Ammon's horn (tissue), 1 donor: ENCODE measurements around the gene OR4D9.

Experiments used
- DNase-seq: peaks from one replicate; pipeline ENCODE4 v3.0.0-alpha.2; 2016; ENCODE audit warnings: low spot score

OR4D9 gene

GRCh38 chr11:59550842-59551658 lies 39.7 kb downstream of the OR4D9 start:
- DNase-seq, result peak; percentile 80

- peak; percentile 63 for DNase-seq
Measured at GRCh38 chr11:59551659-59552521, 40.6 kb downstream of the OR4D9 start.

GRCh38 chr11:59552844-59553243 lies 41.5 kb downstream of the OR4D9 start:
- DNase-seq, result no peak

DNA sequence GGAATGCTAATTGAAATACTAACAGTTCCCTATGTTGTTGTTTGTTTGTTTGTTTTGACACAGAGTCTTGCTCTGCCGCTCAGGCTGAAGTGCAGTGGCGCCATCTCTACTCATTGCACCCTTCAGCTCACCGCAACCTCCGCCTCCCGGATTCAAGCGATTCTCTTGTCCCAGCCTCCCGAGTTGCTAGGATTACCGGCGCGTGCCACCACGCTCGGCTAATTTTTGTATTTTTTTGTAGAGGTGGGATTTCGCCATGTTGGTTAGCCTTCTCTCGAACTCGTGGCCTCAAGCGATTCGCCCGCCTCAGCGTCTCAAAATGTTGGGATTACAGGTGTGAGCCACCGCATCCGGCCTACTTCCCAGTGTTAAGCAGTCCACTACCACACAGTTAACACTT lies 42.0 kb downstream of the OR4D9 start:
- DNase-seq, result no peak

DNA sequence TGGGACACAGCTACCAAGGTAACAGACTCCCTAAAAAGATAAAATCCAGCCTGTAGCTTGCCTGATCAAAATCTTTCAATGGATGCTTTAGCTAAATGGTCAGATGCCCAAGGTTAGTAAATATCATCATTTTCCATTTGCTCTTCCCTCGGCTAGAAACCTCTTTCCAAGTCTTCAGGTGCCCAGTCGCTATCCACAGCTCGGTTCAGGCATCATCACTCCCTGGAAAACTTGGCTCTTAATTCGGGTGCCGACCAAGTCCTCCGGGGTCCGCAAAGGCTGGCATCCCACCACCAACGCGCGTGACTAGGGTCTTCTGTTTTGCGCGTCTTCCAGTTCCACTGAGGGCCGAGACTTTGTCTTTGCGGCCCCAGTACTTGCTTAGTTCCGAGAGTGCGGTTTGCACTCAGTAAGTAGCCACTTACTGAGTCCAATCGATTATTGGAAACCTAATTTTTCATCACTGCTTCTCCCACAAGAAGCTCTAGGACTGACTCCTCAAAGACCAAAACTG lies 44.3 kb downstream of the OR4D9 start:
- DNase-seq, result no peak

- DNase-seq, result peak; percentile 74
Measured at GRCh38 chr11:59556115-59556916, 45.0 kb downstream of the OR4D9 start.

DNA sequence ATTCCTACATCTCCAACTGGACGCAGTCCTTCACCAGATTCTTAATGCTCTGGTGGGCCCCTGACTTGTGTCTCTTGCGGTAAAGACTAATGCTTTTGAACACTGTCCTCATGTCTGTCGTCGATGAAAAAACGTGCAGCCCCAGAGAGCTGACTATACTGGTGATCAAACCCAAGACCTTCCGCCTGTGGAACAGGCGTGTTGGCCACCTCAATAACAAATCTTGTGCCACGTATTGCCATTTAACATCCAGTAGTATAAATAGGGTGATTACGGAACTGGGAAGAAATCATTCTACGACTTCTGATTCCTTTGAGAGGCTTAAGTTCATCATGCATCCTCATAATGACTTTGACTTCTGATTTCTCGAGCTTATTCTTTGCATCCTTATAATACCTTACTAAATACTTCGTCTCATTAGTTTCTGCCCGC lies 45.6 kb downstream of the OR4D9 start:
- DNase-seq, result no peak

DNA sequence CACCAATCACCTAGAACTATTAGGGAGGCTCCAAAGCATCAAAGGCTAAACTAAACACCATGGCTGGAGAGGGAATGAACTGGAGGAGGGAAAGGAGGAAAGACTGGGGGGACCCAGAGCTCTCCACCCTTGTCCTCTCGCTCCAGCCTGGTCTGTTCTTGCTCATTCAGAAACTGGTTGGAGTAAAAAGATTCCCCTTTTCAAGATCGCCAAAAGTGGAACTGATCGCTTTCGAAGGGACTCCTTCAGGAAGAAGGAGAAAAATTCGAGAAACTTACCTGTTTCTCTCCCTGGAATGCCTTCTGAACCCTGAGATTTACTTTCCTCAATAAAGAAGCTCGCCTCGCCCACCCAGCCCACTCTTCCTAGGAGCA lies 46.9 kb downstream of the OR4D9 start:
- no peak for DNase-seq

- DNase-seq, result no peak
Measured at GRCh38 chr11:59559886-59560285, 48.5 kb downstream of the OR4D9 start.

- DNase-seq, result peak; percentile 85
Measured at GRCh38 chr11:59560290-59560701, 49.0 kb downstream of the OR4D9 start.

- peak; percentile 87 for DNase-seq
Measured at GRCh38 chr11:59560702-59561473, 49.5 kb downstream of the OR4D9 start.

- no peak for DNase-seq
Measured at GRCh38 chr11:59562292-59562691, 51.0 kb downstream of the OR4D9 start.
